OCI-LY7 (cell line): Measurements from ENCODE around the gene C16orf95.

Source experiments
- EZH2phosphoT487 ChIP-seq: fragments of 200-600 bp; sonication (generic); IDR thresholded peaks from 2 replicates; pipeline ENCODE4 v1.6.1; 2018; ENCODE audit warnings: low read depth, borderline replicate concordance, mild to moderate bottlenecking, mixed run types, antibody characterized with exemption, low read length, moderate library complexity, mixed read lengths
- TF ChIP-seq, protein P1 (sequence below): fragments of 200-600 bp; sonication (generic); conservative IDR thresholded peaks from 2 replicates; pipeline ENCODE4 v1.5.1; 2014; ENCODE audit warnings: mild to moderate bottlenecking, antibody characterized with exemption, low read length, moderate library complexity, mixed read lengths

GRCh38 chr16:87342978-87343752 is 26.0 kb upstream of the C16orf95 start:
- TF ChIP-seq EZH2phosphoT487: no peak
- TF ChIP-seq, protein P1, sequence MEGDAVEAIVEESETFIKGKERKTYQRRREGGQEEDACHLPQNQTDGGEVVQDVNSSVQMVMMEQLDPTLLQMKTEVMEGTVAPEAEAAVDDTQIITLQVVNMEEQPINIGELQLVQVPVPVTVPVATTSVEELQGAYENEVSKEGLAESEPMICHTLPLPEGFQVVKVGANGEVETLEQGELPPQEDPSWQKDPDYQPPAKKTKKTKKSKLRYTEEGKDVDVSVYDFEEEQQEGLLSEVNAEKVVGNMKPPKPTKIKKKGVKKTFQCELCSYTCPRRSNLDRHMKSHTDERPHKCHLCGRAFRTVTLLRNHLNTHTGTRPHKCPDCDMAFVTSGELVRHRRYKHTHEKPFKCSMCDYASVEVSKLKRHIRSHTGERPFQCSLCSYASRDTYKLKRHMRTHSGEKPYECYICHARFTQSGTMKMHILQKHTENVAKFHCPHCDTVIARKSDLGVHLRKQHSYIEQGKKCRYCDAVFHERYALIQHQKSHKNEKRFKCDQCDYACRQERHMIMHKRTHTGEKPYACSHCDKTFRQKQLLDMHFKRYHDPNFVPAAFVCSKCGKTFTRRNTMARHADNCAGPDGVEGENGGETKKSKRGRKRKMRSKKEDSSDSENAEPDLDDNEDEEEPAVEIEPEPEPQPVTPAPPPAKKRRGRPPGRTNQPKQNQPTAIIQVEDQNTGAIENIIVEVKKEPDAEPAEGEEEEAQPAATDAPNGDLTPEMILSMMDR: no peak
